HEK293T (cell line): ENCODE results near the gene RPS17.

Experiments used
- CTCF ChIA-PET: fragments of 350-600 bp; formaldehyde crosslinking; extraction: SDS; loops from one replicate; lab custom pipeline; 2021; ENCODE audit warnings: antibody characterized with exemption, inconsistent platforms; lab: Yijun Ruan, JAX
- POLR2A ChIA-PET: fragments of 350-600 bp; formaldehyde crosslinking; extraction: SDS; loops from one replicate; lab custom pipeline; 2020; ENCODE audit warnings: antibody characterized with exemption, inconsistent platforms; lab: Yijun Ruan, JAX
- DNase-seq: peaks from one replicate; pipeline ENCODE4 v3.0.0; 2012; ENCODE audit warnings: mixed read lengths; ENCODE audit errors: extremely low spot score
- ARNT ChIP-seq: fragments of 450-650 bp; IDR thresholded peaks from 2 replicates; pipeline ENCODE4 v1.6.1; 2017; ENCODE audit warnings: mild to moderate bottlenecking
- BHLHE40 ChIP-seq: fragments of 450-650 bp; IDR thresholded peaks from 2 replicates; pipeline ENCODE4 v1.6.1; 2016; ENCODE audit warnings: mild to moderate bottlenecking, moderate library complexity, borderline replicate concordance
- CTBP1 ChIP-seq: fragments of 450-650 bp; IDR thresholded peaks from 2 replicates; pipeline ENCODE4 v1.6.1; 2016; ENCODE audit warnings: borderline replicate concordance
- ELF4 ChIP-seq: fragments of 450-650 bp; IDR thresholded peaks from 2 replicates; pipeline ENCODE4 v1.6.1; 2017; ENCODE audit warnings: antibody characterized with exemption
- FOXA1 ChIP-seq: fragments of 450-650 bp; IDR thresholded peaks from 2 replicates; pipeline ENCODE4 v1.6.1; 2016; ENCODE audit warnings: mild to moderate bottlenecking
- FOXK2 ChIP-seq: fragments of 450-650 bp; IDR thresholded peaks from 2 replicates; pipeline ENCODE4 v1.6.1; 2016; ENCODE audit warnings: mild to moderate bottlenecking
- FOXM1 ChIP-seq: fragments of 450-650 bp; IDR thresholded peaks from 2 replicates; pipeline ENCODE4 v1.6.1; 2017; ENCODE audit warnings: mild to moderate bottlenecking, borderline replicate concordance
- HDGF ChIP-seq: fragments of 450-650 bp; IDR thresholded peaks from 2 replicates; pipeline ENCODE4 v1.6.1; 2017; ENCODE audit warnings: antibody characterized with exemption, borderline replicate concordance
- L3MBTL2 ChIP-seq: fragments of 450-650 bp; conservative IDR thresholded peaks from 2 replicates; pipeline ENCODE4 v1.6.1; 2016; ENCODE audit warnings: mild to moderate bottlenecking
- LEF1 ChIP-seq: fragments of 450-650 bp; IDR thresholded peaks from 2 replicates; pipeline ENCODE4 v1.6.1; 2017; ENCODE audit warnings: mild to moderate bottlenecking, borderline replicate concordance
- NFRKB ChIP-seq: fragments of 450-650 bp; IDR thresholded peaks from 2 replicates; pipeline ENCODE4 v1.6.1; 2016; ENCODE audit warnings: mild to moderate bottlenecking, moderate library complexity
- SP1 ChIP-seq: fragments of 450-650 bp; IDR thresholded peaks from 2 replicates; pipeline ENCODE4 v1.6.1; 2017
- SUZ12 ChIP-seq: fragments of 450-650 bp; IDR thresholded peaks from 2 replicates; pipeline ENCODE4 v1.6.1; 2016; ENCODE audit warnings: mild to moderate bottlenecking
- TARDBP ChIP-seq: fragments of 450-650 bp; IDR thresholded peaks from 2 replicates; pipeline ENCODE4 v1.6.1; 2016
- ZNF384 ChIP-seq: fragments of 450-650 bp; IDR thresholded peaks from 2 replicates; pipeline ENCODE4 v1.6.1; 2016
- TF ChIP-seq, protein P1 (sequence below): fragments of 450-650 bp; IDR thresholded peaks from 2 replicates; pipeline ENCODE4 v1.6.1; 2016

Gene RPS17

DNA sequence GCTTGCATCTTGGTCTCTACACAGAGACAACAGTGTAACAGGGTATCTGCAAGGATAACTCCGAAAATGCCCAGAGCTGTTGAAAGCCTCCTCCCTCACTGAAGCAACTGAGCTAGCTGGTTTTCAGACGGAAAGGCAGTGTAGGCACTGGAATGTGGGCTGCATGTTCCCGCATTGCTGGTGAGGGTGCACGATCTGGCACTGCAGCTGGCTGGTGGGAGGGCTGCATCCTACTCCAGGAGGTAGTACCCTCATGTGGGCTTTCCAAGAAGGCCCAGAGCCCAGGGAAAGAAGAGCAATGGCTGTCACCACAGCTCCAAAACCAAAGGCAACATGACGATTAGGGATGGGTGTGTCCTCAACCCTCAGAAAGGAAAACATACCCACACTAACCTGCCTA is 28.7 kb upstream of the RPS17 start:
- TF ChIP-seq SUZ12: no peak
- TF ChIP-seq FOXM1: no peak
- TF ChIP-seq LEF1: no peak
- no peak for TF ChIP-seq ZNF384
- TF ChIP-seq CTBP1: no peak
- no peak for DNase-seq
- POLR2A ChIA-PET: interaction anchor here (1.2 kb wide), 1 partner anchor 29 kb away, joined by 5 read pairs; the partner anchor contains the start of gene RPS17
- CTCF ChIA-PET: interaction anchor here (0.9 kb wide), 1 partner anchor 26 kb away, joined by 3 read pairs; no protein-coding TSS in a partner anchor

GRCh38 chr15:82567661-82568060 is 27.4 kb upstream of the RPS17 start:
- POLR2A ChIA-PET: interaction anchor here (3.1 kb wide), 1 partner anchor 27 kb away, joined by 19 read pairs; the partner anchor contains the start of gene RPS17
- TF ChIP-seq ZNF384: no peak
- no peak for TF ChIP-seq NFRKB
- no peak for TF ChIP-seq ARNT
- TF ChIP-seq BHLHE40: no peak
- TF ChIP-seq TARDBP: no peak
- TF ChIP-seq SP1: no peak
- no peak for TF ChIP-seq FOXK2
- no peak for TF ChIP-seq L3MBTL2
- TF ChIP-seq SUZ12: no peak
- TF ChIP-seq FOXA1: no peak
- no peak for DNase-seq
- CTCF ChIA-PET: interaction anchor here (0.6 kb wide), 1 partner anchor 63 kb away, joined by 3 read pairs; no protein-coding TSS in a partner anchor

- ChIA-PET POLR2A (interaction anchor here (1.0 to 3.1 kb wide), 2 partner anchors 26 to 31 kb away, joined by 3 to 19 read pairs; partner anchors contain the start of gene RPS17), CTCF (interaction anchor here (0.8 kb wide), 1 partner anchor 27 kb away, joined by 3 read pairs; the partner anchor contains the start of gene RPS17)
- TF ChIP-seq CTBP1 (no peak), SP1 (no peak), FOXM1 (no peak), ARNT (no peak), L3MBTL2 (no peak), ZNF384 (no peak), LEF1 (no peak), NFRKB (no peak), FOXK2 (no peak)
- TF ChIP-seq, protein P1, sequence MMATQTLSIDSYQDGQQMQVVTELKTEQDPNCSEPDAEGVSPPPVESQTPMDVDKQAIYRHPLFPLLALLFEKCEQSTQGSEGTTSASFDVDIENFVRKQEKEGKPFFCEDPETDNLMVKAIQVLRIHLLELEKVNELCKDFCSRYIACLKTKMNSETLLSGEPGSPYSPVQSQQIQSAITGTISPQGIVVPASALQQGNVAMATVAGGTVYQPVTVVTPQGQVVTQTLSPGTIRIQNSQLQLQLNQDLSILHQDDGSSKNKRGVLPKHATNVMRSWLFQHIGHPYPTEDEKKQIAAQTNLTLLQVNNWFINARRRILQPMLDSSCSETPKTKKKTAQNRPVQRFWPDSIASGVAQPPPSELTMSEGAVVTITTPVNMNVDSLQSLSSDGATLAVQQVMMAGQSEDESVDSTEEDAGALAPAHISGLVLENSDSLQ: no peak
- DNase-seq: no peak
Observed at GRCh38 chr15:82566690-82567089, 26.4 kb upstream of the RPS17 start.

- ChIA-PET POLR2A (interaction anchor here (1.8 to 2.7 kb wide), 2 partner anchors 18 to 192 kb away, joined by 5 to 10 read pairs; partner anchors contain the start of gene RPS17), CTCF (no interaction called here)
- no peak for DNase-seq
- TF ChIP-seq CTBP1 (no peak), BHLHE40 (no peak), ARNT (no peak), LEF1 (no peak), FOXM1 (no peak), HDGF (no peak), ELF4 (no peak), L3MBTL2 (no peak), FOXK2 (no peak), SUZ12 (no peak), NFRKB (no peak), ZNF384 (no peak), FOXA1 (no peak), SP1 (no peak), TARDBP (no peak)
- TF ChIP-seq, protein P1: no peak
Observed at GRCh38 chr15:82558502-82558901, 18.2 kb upstream of the RPS17 start.

DNA sequence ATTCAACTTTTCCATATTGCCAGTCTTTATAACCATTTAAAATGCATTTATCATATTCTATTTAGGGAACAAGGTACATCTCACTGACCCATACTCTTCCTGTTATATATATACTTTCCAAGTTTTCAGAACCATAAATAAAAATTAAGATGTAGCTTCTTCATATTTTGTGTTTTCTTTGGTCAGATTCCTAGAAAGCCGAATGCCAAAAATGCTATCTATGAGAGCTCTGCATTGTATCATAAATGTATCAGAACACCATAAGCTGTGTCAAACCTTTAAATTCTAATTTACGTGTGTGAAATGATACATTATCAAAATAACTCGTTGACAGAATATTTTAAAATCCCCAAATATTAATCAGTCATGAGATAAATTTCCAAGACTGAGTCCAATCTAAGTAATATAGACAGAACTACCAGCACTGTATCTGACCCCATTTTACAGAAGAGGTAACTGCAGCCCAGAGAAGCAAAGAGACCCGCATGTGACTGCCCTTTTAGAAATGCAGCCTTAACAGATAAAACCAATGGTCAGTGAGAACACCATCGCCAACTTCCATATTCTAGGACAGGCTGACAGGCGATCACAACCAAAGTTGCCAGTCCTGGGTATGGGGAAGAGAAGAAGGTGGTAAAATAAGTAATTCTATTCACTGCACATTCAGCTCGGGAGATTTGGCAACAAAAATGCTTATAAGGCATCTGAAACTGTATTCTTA is 16.2 kb upstream of the RPS17 start:
- no peak for TF ChIP-seq CTBP1
- TF ChIP-seq TARDBP: no peak
- no peak for TF ChIP-seq SUZ12
- no peak for TF ChIP-seq ELF4
- no peak for TF ChIP-seq SP1
- TF ChIP-seq, protein P1: no peak
- TF ChIP-seq ARNT: no peak
- ChIA-PET CTCF (interaction anchor here (0.6 kb wide), 1 partner anchor 57 kb away, joined by 3 read pairs; no protein-coding TSS in a partner anchor), POLR2A (interaction anchor here (1.3 to 2.7 kb wide), 2 partner anchors 16 to 252 kb away, joined by 3 to 10 read pairs; partner anchors contain the start of gene RPS17)
- DNase-seq: no peak

- ChIA-PET POLR2A (interaction anchor here (0.9 to 3.2 kb wide), 2 partner anchors 11 to 14 kb away, joined by 3 to 13 read pairs; partner anchors contain the start of gene RPS17), CTCF (no interaction called here)
- no peak for TF ChIP-seq SUZ12
- DNase-seq: no peak
Observed at GRCh38 chr15:82554849-82555248, 14.6 kb upstream of the RPS17 start.
